HL-60 (cell line): ENCODE data around the gene IL18BP.

Source experiments
- POLR2AphosphoS5 ChIP-seq: IDR thresholded peaks from 2 replicates; pipeline ENCODE4 v1.6.1; 2012; ENCODE audit warnings: low read depth
- TF ChIP-seq, protein P1 (sequence below): IDR thresholded peaks from one replicate; pipeline ENCODE4 v1.5.1; 2011; ENCODE audit warnings: low read length, control low read depth, inconsistent platforms; ENCODE audit not compliant: insufficient read depth

DNA sequence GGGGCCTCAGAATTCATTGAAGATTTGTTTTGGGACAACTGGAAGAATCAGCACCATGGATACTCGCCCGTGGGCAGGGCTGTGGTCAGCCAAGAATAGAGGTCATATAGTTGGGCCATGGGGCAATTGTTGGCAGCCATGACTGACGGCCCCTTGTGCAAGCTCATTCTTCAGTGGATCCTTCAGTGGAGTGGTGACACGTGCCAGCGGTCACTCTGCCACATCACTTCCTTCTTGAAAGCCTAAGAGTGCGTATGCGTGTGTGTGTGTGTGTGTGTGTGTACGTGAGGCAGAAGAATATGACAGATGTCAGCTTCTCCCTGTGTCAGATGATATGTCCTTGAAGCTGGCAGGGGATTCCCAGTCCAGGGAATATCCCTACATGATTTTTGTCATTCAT is 1.8 kb upstream of the IL18BP start:
- TF ChIP-seq, protein P1, sequence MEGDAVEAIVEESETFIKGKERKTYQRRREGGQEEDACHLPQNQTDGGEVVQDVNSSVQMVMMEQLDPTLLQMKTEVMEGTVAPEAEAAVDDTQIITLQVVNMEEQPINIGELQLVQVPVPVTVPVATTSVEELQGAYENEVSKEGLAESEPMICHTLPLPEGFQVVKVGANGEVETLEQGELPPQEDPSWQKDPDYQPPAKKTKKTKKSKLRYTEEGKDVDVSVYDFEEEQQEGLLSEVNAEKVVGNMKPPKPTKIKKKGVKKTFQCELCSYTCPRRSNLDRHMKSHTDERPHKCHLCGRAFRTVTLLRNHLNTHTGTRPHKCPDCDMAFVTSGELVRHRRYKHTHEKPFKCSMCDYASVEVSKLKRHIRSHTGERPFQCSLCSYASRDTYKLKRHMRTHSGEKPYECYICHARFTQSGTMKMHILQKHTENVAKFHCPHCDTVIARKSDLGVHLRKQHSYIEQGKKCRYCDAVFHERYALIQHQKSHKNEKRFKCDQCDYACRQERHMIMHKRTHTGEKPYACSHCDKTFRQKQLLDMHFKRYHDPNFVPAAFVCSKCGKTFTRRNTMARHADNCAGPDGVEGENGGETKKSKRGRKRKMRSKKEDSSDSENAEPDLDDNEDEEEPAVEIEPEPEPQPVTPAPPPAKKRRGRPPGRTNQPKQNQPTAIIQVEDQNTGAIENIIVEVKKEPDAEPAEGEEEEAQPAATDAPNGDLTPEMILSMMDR = no peak
- TF ChIP-seq POLR2AphosphoS5 = 0 out of 2 replicates have a peak, but pooled peaks have one; percentile 22
